Pancreas (tissue), 10 donors: ENCODE data around the gene ALDH1L1. TPM values are rescaled to one million over a fixed set of nuclear protein-coding genes. Genes with fewer than 3 reads are reported as not detected.

Source experiments
- ATAC-seq, 4 donors: fragments of 200-7000 bp; cut with Tn5 transposase; one replicate each; pipeline versions ENCODE4 v1.8.0 to v1.9.1; 2020; ENCODE audit warnings: mild to moderate bottlenecking in 4 of 4, moderate library complexity in 4 of 4
- DNase-seq, 6 donors: peaks; one replicate each; pipeline ENCODE4 v3.0.0-alpha.2; 2020
- FAIRE-seq: peaks from 2 replicates; lab custom pipeline; 2012; peaks lifted over from hg19 to GRCh38; lab: Jason Lieb, UNC
- H3K27ac ChIP-seq, 4 donors: fragments of 200-600 bp; sonication (generic); 1 replicate in 3 of 4; 2 replicates in 1 of 4; pipeline versions ENCODE4 v1.5.0 to v1.8.0; 2020
- H3K27me3 ChIP-seq, 4 donors: fragments of 200-600 bp; one replicate each; pipeline ENCODE4 v1.8.0; 2021
- H3K36me3 ChIP-seq, 3 donors: fragments of 200-600 bp; sonication (generic) in 1 of 3; one replicate each; pipeline versions ENCODE4 v1.5.0 to v1.8.0; 2020 to 2021
- H3K4me1 ChIP-seq, 3 donors: fragments of 200-600 bp; one replicate each; pipeline ENCODE4 v1.8.0; 2021
- H3K4me3 ChIP-seq, 4 donors: fragments of 200-600 bp; sonication (generic) in 2 of 4; one replicate each; pipeline versions ENCODE4 v1.5.0 to v1.8.0; 2020 to 2021
- H3K9me3 ChIP-seq, 4 donors: fragments of 200-600 bp; one replicate each; pipeline ENCODE4 v1.8.0; 2021
- WGBS, 2 donors: extraction: QIAGEN DNeasy Blood & Tissue Kit; methylation state at CpG; one replicate each; pipeline ENCODE4 v1.1.7; 2013; 5-methylcytosine and 5-hydroxymethylcytosine counted together
- intact Hi-C, 3 donors: fragments of 100-400 bp; cut with DNase I; formaldehyde crosslinking; loops; one replicate each; pipeline versions ENCODE4 v1.11.1 to v1.14.2; 2022
- polyA plus RNA-seq, 2 donors: library from polyadenylated mRNA; stranded (reverse); fragments of 200-250 nt; gene quantifications; one replicate each; pipeline ENCODE4 v1.2.3, GENCODE V29; 2013
- total RNA-seq, 6 donors: library from RNA; stranded (reverse); fragmentation: NEBNext Ultra II Directional in 4 of 6; extraction: Animal tissue kit (Norgen Biotek cat#: 25700) in 4 of 6; gene quantifications; one replicate each; pipeline versions ENCODE4 v1.2.1 to v1.2.4, GENCODE V29; 2021 to 2023
- TF ChIP-seq, protein P1 (sequence below), 4 donors: fragments of 200-600 bp; sonication (generic) in 3 of 4; IDR thresholded peaks; one replicate each; pipeline versions ENCODE4 v1.5.0 to v1.8.0; 2021; ENCODE audit warnings: antibody characterized with exemption in 4 of 4
- donor health status: healthy with polysubstance abuse.
- donor health status: DM: no; HTN: no; CAD: no; lungs with moderate emphysema.
- donor health status: DM: no; HTN: no; CAD: no.
- donor health status: control.
- donor health status: control.
- donor health status: Bipolar disorder and iron deficiency.
- donor health status: DM: yes; HTN: yes; CAD: no.
- donor health status: DM: no; HTN: no; CAD: no.
- donor health status: DM: no; HTN: no; CAD: no.
- donor health status: DM: yes; HTN: yes; CAD: no.

The ALDH1L1 gene
- total and polyA plus RNA-seq, 8 donors, result 15.4 to 46.3 (median 36.9) TPM

DNA sequence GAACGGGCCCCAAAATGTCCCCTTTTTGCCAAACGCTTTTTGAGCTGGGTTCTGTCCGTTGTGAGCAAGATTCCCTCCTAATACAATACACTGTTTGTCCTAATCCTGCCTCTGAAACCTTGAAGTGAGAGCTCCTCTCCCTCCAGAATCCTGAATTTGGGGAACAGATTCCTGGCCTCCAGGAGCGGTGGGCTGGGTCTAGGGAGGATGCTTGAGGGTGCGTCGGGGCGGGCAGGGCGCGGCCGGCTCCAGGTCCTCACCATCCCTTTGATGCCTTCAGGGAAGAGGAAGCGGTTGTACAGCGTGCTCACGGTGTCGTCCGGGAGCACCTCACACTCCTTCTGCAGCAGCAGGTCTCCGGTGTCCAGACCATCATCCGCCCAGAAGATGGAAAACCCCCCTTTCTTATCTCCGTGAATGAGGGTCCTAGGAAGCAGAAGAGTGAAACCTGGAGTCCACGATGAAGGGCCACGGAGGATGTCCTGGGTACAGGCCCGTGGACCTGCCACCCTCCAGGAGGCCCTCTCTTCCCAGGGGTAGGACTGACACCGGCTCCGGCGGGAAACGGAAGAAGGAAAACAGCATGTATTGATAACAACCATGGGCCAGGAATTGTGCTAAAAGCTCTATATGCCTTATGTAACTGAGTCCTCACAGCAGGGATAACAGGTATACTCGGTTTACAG lies 23.2 kb downstream of the ALDH1L1 start:
- Histone ChIP-seq H3K27ac (no peak overlapping the region), H3K27me3 (no peaks in the 10 kb centered on the region), H3K9me3 (no peaks in the 10 kb centered on the region), H3K4me3 (no peak overlapping the region), H3K4me1 (no peaks in the 10 kb centered on the region), H3K36me3 (peaks cover 0 to 4% (median 0%) of the 10 kb centered on the region in 3 donors)
- ATAC-seq (no peak), DNase-seq (no peak), FAIRE-seq (no peak)
- intact Hi-C loops, result no loop called here
- TF ChIP-seq, protein P1, sequence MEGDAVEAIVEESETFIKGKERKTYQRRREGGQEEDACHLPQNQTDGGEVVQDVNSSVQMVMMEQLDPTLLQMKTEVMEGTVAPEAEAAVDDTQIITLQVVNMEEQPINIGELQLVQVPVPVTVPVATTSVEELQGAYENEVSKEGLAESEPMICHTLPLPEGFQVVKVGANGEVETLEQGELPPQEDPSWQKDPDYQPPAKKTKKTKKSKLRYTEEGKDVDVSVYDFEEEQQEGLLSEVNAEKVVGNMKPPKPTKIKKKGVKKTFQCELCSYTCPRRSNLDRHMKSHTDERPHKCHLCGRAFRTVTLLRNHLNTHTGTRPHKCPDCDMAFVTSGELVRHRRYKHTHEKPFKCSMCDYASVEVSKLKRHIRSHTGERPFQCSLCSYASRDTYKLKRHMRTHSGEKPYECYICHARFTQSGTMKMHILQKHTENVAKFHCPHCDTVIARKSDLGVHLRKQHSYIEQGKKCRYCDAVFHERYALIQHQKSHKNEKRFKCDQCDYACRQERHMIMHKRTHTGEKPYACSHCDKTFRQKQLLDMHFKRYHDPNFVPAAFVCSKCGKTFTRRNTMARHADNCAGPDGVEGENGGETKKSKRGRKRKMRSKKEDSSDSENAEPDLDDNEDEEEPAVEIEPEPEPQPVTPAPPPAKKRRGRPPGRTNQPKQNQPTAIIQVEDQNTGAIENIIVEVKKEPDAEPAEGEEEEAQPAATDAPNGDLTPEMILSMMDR (IDR thresholded peaks at IDR 0.05), result no peak
- WGBS, 2 donors, result 93 to 94% methylated on average over 26 of the region's 26 CpGs

DNA sequence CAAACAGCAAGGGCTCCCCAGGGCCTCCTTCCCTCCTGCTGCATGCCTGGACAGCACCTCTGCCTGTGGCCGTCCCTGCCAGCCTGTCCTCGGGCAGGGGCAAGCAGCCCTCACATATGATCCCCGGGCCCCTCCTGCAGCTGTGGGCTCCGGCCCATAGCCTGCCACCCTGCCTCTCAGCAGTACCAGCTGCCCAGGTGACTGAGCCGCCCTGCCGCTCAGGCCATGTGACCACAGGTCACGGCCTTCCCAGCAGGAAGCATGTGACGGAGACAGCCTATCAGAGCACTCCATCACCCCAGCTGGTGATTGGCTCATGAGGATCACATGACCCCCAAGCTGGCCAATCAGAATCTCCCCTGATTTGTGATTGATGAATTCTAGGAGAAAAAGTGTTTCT lies 23.9 kb downstream of the ALDH1L1 start:
- no peak for FAIRE-seq
- intact Hi-C loops, result no loop called here
- H3K36me3 ChIP-seq, result peaks cover 0 to 4% (median 0%) of the 10 kb centered on the region in 3 donors
- no peaks in the 10 kb centered on the region for H3K9me3 ChIP-seq
- WGBS, 2 donors, result 71 to 81% methylated on average over 8 of the region's 8 CpGs
- H3K4me3 ChIP-seq, result no peak overlapping the region
- H3K27ac ChIP-seq, result no peak overlapping the region
- no peak for ATAC-seq
- no peaks in the 10 kb centered on the region for H3K27me3 ChIP-seq
- no peaks in the 10 kb centered on the region for H3K4me1 ChIP-seq
- TF ChIP-seq, protein P1 (IDR thresholded peaks at IDR 0.05), result no peak
- peak in 1 of 6 donors; percentile 37 for DNase-seq

DNA sequence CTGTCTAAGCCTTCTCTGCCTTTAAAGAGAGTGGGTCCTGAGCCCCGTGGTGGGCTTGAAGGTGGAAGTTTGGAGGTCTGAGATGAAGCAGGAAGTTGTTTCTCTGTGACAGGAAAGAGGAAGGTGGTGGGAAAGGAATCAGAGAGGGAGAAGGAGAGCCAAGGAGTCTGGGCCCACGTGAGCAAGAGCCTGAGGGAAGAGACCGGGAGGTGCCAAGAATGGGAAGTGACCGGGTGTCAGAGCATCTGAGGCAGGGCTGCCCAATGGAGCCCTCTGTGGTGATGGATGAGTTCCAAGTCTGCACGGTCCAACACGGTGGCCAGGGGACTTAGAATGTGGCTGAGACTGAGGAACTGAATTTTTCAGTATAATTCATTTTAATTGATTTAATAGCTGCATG lies 24.6 kb downstream of the ALDH1L1 start:
- Histone ChIP-seq H3K4me1 (no peaks in the 10 kb centered on the region), H3K36me3 (peaks cover 0 to 4% (median 0%) of the 10 kb centered on the region in 3 donors), H3K27me3 (no peaks in the 10 kb centered on the region), H3K9me3 (no peaks in the 10 kb centered on the region), H3K27ac (no peak overlapping the region), H3K4me3 (no peak overlapping the region)
- ATAC-seq (no peak), DNase-seq (no peak), FAIRE-seq (no peak)
- intact Hi-C loops, result no loop called here
- WGBS, 2 donors, result 69 to 85% methylated on average over 6 of the region's 6 CpGs
- TF ChIP-seq, protein P1 (IDR thresholded peaks at IDR 0.05), result no peak

DNA sequence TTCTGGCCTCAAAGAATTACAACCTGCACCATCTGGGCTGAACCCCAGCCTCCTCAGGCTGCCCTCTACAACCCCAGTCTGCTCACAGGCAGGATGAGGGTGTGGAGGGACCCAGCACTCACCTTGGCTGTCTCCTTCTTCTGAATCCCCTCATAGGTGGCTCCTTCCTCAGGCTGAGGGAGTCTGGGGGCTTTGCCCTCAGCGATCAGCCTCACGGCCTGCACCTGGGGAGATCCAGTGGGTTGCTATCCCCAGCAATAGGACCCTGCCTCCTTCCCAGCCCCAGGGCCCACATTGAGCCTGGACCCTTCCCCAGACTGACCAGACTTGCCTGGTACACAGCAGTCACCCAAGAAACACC lies 25.1 kb downstream of the ALDH1L1 start:
- intact Hi-C loops, result no loop called here
- peak in 1 of 6 donors; percentile 25 for DNase-seq
- TF ChIP-seq, protein P1 (IDR thresholded peaks at IDR 0.05), result no peak
- Histone ChIP-seq H3K27ac (no peak overlapping the region), H3K4me1 (no peaks in the 10 kb centered on the region), H3K9me3 (no peaks in the 10 kb centered on the region), H3K4me3 (no peak overlapping the region), H3K27me3 (no peaks in the 10 kb centered on the region), H3K36me3 (peaks cover 0 to 4% (median 0%) of the 10 kb centered on the region in 3 donors)
- 94 to 97% methylated on average over 2 of the region's 2 CpGs for WGBS, 2 donors
- ATAC-seq, result no peak
- no peak for FAIRE-seq
